Measurements from ENCODE around the gene ARHGAP6.

The ARHGAP6 gene

DNA sequence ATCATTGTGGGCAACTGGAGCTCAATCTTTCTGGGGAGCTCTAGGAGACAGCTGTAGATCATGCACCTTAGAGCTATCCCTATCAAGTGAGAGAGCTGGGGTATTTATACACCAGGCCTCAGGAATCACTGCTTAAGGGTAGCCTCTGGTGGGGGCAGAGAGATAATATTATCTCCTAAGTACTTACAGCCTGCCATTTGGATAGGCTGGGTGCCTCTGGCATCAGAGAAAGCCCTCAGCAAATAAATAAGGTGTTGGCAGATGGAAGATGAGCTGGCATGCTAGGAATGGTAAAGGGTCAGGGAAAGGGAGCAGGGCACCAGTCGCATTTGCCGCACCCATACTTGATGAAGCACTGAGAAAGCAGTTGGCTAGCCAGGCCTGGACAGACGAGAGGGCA, 478.7 kb downstream of the ARHGAP6 start:
- no peak for DNase-seq (ENCODE audit: low read depth)
- TF ChIP-seq, protein P1, sequence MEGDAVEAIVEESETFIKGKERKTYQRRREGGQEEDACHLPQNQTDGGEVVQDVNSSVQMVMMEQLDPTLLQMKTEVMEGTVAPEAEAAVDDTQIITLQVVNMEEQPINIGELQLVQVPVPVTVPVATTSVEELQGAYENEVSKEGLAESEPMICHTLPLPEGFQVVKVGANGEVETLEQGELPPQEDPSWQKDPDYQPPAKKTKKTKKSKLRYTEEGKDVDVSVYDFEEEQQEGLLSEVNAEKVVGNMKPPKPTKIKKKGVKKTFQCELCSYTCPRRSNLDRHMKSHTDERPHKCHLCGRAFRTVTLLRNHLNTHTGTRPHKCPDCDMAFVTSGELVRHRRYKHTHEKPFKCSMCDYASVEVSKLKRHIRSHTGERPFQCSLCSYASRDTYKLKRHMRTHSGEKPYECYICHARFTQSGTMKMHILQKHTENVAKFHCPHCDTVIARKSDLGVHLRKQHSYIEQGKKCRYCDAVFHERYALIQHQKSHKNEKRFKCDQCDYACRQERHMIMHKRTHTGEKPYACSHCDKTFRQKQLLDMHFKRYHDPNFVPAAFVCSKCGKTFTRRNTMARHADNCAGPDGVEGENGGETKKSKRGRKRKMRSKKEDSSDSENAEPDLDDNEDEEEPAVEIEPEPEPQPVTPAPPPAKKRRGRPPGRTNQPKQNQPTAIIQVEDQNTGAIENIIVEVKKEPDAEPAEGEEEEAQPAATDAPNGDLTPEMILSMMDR (conservative IDR thresholded peaks at IDR 0.05; ENCODE audit: low read depth, low read length) = no peak
- H3K4me3 ChIP-seq (ENCODE audit: low read depth, low read length) = no peak overlapping the region

DNA sequence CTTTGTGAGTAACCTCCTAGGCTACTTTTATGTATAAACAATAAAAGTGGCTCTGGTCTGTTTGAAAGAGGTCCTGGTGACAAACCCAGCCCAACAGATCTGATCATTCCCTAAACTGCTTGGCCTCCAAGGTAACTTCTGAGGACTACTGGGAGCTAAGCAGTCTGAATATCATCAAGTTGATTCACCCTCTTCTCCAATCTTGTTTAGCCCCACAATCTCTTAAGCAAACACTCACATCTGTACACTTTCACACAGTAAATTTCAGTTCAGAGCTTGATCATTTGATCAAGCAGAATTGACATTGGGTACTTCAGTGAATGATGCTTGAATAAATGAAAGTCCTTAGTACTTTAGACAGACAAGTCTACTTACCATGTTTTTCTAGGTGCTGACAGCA, 479.9 kb downstream of the ARHGAP6 start:
- DNase-seq (ENCODE audit: low read depth) = no peak
- TF ChIP-seq, protein P1 (conservative IDR thresholded peaks at IDR 0.05; ENCODE audit: low read depth, low read length) = no peak

DNA sequence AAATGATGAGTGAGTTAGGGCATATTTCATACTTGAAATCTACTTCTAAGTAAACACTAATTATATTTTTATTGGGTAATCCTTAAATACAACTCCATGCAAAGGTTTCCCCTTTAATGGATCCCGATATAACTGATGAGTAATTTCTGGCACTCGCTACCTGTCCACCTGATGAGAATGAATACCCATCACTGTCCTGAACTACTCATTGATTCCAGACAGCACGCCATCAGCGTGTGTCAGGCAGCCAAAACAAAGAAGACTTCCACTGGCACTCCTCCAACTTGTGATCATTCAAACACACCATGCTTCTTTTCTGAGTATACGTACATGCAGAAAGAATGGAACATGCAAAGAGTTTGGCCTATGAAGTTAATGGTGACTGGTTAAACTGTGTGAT, 485.1 kb downstream of the ARHGAP6 start:
- TF ChIP-seq, protein P1 (conservative IDR thresholded peaks at IDR 0.05; ENCODE audit: low read depth, low read length) = no peak
- no peak overlapping the region for H3K4me3 ChIP-seq (ENCODE audit: low read depth, low read length)
- peak; percentile 11 for DNase-seq (ENCODE audit: low read depth)

More for the DNA sequence above, 479.9 kb downstream of the ARHGAP6 start:
- no peak overlapping the region for H3K4me3 ChIP-seq (ENCODE audit: low read depth, low read length)

DNA sequence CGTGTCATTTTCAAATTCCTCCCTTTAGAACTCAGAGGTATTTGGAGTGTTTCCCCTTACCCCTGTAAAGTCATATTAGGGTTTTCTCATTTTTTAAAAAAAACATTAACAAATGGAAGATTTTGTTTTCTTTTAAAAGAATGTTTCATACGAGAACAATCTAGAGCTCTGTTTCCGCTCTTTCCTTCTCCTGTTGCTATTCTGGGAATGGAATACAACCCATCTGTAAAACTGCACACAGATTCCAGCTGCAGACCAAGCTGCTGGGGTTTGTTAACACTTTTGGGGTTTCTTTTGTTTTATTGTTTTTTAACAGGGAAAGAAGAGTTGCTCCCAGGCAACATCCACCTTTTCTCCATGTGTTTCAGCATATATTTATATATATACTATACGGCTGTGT, 493.3 kb downstream of the ARHGAP6 start:
- H3K4me3 ChIP-seq (ENCODE audit: low read depth, low read length) = no peak overlapping the region
- no peak for DNase-seq (ENCODE audit: low read depth)
- TF ChIP-seq, protein P1 (conservative IDR thresholded peaks at IDR 0.05; ENCODE audit: low read depth, low read length) = no peak

DNA sequence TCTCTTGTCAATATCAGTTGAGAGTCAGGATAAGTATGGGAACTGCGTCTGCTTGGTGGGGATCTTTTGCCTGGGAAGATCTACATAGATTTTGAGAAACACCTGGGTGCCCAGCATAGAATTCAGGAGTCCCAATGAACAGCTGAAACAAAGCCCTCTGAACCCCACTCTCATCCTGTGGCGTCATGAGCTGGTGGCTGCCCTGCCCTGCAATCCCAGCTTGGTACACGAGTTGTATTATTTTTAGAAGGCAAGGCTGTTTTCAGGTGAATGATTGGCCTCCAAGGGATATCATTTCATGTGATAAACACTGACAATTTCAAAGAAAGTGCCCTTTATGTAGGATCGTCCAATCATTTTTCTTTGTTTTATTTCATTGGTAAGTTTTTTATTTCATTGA, 493.8 kb downstream of the ARHGAP6 start:
- TF ChIP-seq, protein P1 (conservative IDR thresholded peaks at IDR 0.05; ENCODE audit: low read depth, low read length) = no peak
- DNase-seq (ENCODE audit: low read depth) = no peak
- no peak overlapping the region for H3K4me3 ChIP-seq (ENCODE audit: low read depth, low read length)

DNA sequence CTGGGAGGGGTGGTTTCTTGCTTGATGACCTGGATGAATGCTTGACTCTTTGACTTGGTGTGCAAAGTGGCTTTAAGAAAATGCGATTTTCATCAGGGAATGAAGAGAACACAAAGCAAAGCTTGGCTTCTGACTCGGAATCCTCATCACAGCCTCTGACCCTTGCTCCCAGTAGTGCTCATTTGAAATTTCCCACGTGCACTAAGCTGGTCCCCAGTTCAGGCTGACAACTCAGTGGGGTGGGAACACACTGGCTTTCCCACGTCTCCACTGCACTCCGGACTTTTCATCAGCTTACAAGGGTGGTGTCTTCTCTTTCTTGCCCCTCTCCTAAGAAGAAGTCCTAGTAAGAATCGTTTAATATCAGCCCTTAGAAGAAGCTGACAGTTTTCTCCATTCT, 501.3 kb downstream of the ARHGAP6 start:
- TF ChIP-seq, protein P1 (conservative IDR thresholded peaks at IDR 0.05; ENCODE audit: low read depth, low read length) = no peak
- no peak overlapping the region for H3K4me3 ChIP-seq (ENCODE audit: low read depth, low read length)
- DNase-seq (ENCODE audit: low read depth) = no peak

DNA sequence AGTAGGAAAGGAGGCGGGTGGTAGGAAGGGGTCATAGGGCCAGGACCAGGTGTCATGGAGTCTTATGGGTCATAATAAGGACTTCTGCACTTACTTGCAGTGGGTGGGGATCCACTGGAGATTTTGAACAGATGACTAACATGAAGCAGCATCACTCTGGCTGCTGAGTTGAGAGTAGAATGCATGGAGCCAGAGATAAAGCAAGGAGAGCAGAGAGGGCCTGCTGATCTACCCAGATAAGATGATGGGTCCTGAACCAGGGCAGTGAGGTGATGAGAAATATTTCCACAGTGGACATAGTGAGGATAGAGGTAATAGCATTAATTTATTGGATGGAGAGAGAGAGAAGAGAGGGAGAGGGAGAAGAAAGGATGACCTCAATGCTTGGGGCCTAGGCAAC, 506.6 kb downstream of the ARHGAP6 start:
- TF ChIP-seq, protein P1 (conservative IDR thresholded peaks at IDR 0.05; ENCODE audit: low read depth, low read length) = no peak
- no peak for DNase-seq (ENCODE audit: low read depth)
- H3K4me3 ChIP-seq (ENCODE audit: low read depth, low read length) = no peak overlapping the region

All from choroid plexus epithelial cell (primary cell).